ENCODE data around the gene ERBB4.

ERBB4 gene

DNA sequence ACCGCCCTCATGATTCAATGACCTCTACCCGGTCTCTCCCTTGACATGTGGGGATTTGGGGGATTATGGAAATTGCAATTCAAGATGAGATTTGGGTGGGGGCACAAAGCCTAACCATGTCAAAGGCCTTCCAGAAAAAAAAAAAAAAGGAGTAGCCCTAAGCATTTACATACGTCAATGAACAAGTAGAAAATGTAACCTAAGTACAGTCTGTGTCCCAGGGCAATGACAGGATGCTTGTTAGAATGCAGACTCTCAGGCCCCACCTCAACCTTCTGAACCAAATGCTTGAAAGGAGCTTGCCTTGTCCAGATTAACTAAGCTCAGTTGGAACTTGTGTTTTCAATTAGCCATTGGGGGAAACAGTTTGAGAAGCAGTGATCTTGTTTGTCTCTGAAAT, 1180.1 kb downstream of the ERBB4 start:
- no peak for DNase-seq (ENCODE audit: low read depth in 2 of 2)

DNA sequence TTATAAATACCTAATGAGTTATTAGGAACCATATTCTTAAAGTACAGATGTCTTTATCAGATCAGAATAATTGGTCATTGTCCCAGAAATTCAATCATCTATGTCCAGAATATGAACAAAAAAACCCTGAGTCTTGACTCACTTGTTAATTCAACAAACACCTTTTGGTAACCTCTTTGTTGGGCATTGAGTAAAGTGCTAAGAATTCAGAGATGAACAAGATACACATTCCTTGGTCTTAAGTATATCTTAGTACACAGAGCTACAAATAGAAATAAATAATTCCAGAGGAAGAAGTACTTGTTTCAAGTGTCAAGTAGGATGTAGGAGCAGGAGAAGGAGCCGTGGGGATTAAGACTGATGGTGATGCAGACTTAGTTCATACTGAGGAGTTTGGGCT, 1184.1 kb downstream of the ERBB4 start:
- DNase-seq (ENCODE audit: low read depth in 2 of 2) = no peak

DNA sequence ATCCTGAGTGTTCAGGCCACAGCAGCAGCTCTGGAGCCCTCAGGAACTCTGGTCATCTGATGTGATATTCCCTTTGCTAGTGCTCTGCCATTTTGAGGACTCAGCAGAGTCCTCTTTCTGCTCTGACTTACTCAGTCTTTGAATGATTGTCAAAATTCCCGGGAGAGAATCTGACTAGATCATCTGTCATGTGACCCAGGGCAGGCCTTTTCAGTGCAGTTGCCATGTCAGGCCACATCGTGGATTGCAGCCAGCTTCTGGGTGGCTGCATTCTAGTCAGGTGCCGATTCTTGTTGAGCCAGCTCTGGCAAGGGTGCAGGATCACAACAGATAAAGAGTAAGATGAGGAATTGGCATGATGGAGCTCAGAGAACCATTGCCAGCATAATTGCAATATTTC, 1186.6 kb downstream of the ERBB4 start:
- DNase-seq (ENCODE audit: low read depth in 2 of 2) = no peak

DNA sequence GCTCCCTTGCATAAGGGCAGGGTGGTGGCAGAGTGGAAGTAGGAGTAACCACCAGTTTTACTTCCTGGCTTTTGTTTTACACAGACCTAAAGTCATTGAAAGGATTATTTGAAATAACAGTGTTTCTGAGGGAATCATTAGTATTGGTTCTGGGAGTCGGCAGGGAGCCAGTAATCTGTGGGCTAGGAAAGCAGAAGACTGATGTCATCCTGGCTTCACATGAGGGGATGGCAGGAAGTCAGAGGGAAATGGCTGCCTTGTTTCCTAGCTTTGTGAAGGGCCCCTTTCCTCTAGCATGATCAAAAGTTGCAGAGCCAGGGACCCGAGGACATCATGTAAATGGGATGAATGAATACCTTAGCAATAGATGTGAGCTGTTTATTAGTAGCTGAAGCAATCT, 1189.6 kb downstream of the ERBB4 start:
- DNase-seq (ENCODE audit: low read depth in 2 of 2) = no peak

DNA sequence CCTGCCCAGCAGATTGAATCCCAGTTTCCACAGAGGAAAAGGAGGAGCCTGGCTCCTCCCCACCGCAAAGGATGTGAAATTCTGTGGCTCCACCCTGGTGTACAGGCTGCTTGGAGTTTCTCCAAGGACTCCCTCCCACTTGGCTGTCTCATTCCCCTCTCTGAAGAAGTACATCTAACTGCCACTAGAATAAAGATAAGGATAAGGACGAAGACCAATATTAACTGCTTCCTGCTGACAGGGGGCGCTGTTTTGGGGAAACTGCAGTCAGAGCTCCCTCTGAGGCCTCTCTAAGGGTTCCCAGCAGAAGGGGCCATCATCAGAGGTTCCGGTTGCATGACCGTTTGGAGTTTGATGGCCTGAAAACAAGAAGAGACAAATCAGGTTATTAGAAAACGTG, 1191.3 kb downstream of the ERBB4 start:
- no peak for DNase-seq (ENCODE audit: low read depth in 2 of 2)

DNA sequence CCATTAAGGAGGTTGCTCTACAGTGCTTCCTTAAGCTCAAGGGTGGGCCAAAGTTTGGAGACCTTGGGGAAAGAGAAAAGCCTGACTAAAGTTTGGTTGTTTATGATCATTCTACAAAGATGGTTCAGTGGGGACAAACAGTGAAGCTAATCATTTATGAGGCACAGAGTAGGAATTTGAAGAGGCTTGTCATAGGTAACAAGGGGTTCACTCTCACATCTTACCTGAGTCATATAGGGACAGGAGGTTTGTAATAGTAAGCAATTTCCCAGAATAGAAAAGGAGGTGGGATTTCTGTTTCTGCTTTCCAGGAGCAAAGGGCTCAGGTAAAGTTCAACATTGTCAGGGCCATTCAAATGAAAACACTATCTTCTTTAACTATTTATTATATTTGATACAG, 1194.3 kb downstream of the ERBB4 start:
- DNase-seq (ENCODE audit: low read depth in 2 of 2) = no peak

DNA sequence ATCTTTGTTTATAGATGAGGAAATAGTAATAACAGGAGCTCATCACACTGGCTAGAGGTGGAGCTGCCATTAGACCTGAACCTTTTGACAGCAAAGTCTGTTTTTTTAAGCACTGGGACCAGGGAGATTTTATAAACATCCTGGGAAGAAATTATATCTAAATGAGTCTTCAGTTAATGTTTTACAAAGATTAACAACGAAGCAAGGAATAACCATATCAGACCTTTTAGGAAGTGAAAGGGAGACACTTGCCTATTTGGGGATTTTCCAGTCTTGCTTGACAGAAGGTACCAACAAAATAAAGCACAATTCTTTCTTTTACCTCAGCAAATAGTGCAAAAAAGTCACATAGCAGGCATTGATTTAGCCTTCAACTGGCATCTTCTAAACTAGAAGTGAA, 1205.2 kb downstream of the ERBB4 start:
- DNase-seq (ENCODE audit: low read depth in 2 of 2) = no peak

DNA sequence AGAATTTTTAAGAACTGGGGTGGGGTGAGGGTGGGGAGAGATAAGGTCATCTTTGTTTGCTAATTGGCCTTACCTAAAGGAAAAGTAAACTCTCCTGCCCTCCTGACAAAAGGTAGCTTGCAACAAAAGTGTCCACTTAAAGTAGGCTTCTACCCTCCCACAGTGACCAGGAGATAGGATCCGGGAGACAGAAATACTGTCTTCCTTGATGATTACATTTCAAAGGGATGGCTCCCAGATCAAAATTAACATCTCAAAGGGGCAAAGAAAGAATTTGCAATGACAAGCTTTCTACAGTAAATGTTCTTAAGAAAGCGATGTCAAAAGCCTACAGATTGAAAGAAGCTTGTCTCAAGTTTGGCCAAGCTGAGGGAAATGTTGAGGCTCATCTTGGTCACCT, 1206.9 kb downstream of the ERBB4 start:
- DNase-seq (ENCODE audit: low read depth in 2 of 2) = no peak

DNA sequence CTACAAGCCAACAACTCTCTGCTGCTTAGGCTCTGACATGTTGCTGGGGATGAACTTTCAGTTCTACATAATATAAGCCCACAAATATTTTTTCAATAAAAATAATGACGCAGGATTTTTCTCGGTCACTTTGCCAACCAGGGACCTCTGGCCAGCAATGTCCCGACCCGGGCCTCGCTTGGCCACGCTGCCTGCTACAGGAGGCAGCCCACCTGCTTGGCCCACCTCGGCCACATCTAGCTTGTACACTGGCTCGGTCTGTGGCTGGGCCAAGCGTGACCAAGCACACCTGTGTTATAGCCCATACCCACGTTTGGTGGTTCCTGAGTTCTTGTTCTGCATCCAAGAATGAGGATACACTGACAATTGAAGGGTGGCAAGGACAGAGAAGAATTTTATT, 1208.7 kb downstream of the ERBB4 start:
- DNase-seq (ENCODE audit: low read depth in 2 of 2) = no peak

DNA sequence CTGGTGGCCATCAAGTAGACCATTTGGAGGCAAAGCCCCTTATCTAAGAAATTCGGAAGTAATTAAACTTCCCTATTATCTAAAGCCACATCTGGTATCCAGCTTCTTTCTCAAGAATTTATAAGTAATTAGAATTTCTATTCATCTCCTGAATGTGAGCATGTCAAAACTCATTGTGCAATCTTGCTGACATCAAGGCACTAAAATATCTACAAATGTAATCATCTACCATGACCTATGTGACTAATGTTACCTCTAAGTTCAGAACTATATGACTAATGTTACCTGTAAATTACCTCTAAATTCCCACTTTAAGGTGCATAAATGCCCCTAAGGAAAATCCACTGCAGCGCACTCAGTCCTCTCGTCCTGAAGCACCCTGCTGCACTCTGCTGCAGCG, 1209.2 kb downstream of the ERBB4 start:
- no peak for DNase-seq (ENCODE audit: low read depth in 2 of 2)

DNA sequence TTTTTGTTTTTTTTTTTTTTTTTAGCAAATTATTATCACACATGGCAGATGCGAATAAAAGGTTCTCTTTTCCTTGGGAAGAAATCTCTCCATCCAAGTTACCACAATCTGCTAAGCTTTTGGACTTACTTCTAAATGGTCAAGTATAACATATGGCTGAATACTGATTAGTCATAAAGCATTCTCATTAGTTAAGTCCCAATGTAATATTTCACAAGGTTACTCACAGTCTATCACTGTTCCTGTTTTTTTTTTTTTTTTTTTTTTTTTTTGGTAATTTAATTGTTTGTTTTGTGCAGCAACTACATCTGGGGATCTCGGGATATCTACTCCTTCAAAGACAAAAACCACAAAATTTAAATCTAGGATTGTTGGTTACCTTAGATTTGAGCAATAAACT, 1210.5 kb downstream of the ERBB4 start:
- no peak for DNase-seq (ENCODE audit: low read depth in 2 of 2)
